ENCODE results near the gene SUGT1. TPM values are rescaled to one million over a fixed set of nuclear protein-coding genes. Genes with fewer than 3 reads are reported as not detected.

Gene SUGT1
- total RNA-seq, 4 donors from 2014 or later: 27.3 to 47.3 (median 37.6) TPM

- WGBS, 2 donors: 41 to 56% methylated on average over 1 of the region's 1 CpG
- Histone ChIP-seq H3K4me3 (no peak overlapping the region), H3K36me3 (peaks cover 0 to 8% (median 0%) of the 10 kb centered on the region in 3 donors), H3K4me1 (no peaks in the 10 kb centered on the region), H3K27me3 (no peaks in the 10 kb centered on the region), H3K9me3 (peaks cover 0 to 7% (median 0%) of the 10 kb centered on the region in 4 donors), H3K27ac (no peak overlapping the region)
- DNase-seq (ENCODE audit: low spot score in 2 of 2): no peak
- no peak for TF ChIP-seq POLR2A (IDR thresholded peaks at IDR 0.05)
- TF ChIP-seq EP300 (IDR thresholded peaks at IDR 0.05): no peak
- TF ChIP-seq, protein P1, sequence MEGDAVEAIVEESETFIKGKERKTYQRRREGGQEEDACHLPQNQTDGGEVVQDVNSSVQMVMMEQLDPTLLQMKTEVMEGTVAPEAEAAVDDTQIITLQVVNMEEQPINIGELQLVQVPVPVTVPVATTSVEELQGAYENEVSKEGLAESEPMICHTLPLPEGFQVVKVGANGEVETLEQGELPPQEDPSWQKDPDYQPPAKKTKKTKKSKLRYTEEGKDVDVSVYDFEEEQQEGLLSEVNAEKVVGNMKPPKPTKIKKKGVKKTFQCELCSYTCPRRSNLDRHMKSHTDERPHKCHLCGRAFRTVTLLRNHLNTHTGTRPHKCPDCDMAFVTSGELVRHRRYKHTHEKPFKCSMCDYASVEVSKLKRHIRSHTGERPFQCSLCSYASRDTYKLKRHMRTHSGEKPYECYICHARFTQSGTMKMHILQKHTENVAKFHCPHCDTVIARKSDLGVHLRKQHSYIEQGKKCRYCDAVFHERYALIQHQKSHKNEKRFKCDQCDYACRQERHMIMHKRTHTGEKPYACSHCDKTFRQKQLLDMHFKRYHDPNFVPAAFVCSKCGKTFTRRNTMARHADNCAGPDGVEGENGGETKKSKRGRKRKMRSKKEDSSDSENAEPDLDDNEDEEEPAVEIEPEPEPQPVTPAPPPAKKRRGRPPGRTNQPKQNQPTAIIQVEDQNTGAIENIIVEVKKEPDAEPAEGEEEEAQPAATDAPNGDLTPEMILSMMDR (IDR thresholded peaks at IDR 0.05): no peak
Measured at GRCh38 chr13:52725302-52725701, 72.7 kb downstream of the SUGT1 start.

DNA sequence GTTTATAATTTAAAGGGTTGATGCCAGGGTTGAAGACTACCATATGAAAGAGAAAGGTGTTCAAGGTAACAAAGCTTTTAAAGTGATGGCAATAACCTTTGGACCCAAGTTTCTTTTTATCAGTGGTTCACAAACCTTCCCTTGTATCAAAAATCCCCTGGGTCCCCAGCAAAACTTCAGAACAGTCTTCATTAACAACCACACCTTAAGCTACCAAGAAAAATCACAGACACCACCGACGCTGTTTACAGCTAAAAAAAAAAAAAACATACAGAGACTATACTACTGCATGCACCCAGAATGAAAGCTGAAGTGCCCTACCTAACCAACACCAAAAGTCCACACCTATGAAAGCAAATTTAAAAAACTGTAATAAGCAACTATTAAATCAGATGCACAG, 73.6 kb downstream of the SUGT1 start:
- H3K4me3 ChIP-seq: no peak overlapping the region
- no peak overlapping the region for H3K27ac ChIP-seq
- H3K9me3 ChIP-seq: peaks cover 0 to 7% (median 0%) of the 10 kb centered on the region in 4 donors
- TF ChIP-seq POLR2A (IDR thresholded peaks at IDR 0.05) (no peak), EP300 (IDR thresholded peaks at IDR 0.05) (no peak)
- TF ChIP-seq, protein P1 (IDR thresholded peaks at IDR 0.05): no peak
- WGBS, 2 donors: 88 to 96% methylated on average over 2 of the region's 2 CpGs
- DNase-seq (ENCODE audit: low spot score in 2 of 2): no peak
- no peaks in the 10 kb centered on the region for H3K4me1 ChIP-seq
- H3K36me3 ChIP-seq: no peaks in the 10 kb centered on the region
- no peaks in the 10 kb centered on the region for H3K27me3 ChIP-seq

- WGBS, 2 donors: 86 to 87% methylated on average over 4 of the region's 4 CpGs
- Histone ChIP-seq H3K36me3 (no peaks in the 10 kb centered on the region), H3K27me3 (peaks cover 0 to 4% of the 10 kb centered on the region in 2 donors), H3K4me1 (peaks cover 0 to 16% (median 3%) of the 10 kb centered on the region in 4 donors), H3K27ac (no peak overlapping the region), H3K4me3 (no peak overlapping the region), H3K9me3 (no peaks in the 10 kb centered on the region)
- no peak for TF ChIP-seq POLR2A (IDR thresholded peaks at IDR 0.05)
- no peak for TF ChIP-seq EP300 (IDR thresholded peaks at IDR 0.05)
- TF ChIP-seq, protein P1 (IDR thresholded peaks at IDR 0.05): no peak
- DNase-seq (ENCODE audit: low spot score in 2 of 2): no peak
Measured at GRCh38 chr13:52734075-52734623, 81.5 kb downstream of the SUGT1 start.

GRCh38 chr13:52736891-52737290, 84.3 kb downstream of the SUGT1 start:
- TF ChIP-seq EP300 (IDR thresholded peaks at IDR 0.05) (no peak), POLR2A (IDR thresholded peaks at IDR 0.05) (no peak)
- TF ChIP-seq, protein P1 (IDR thresholded peaks at IDR 0.05): no peak
- 89 to 93% methylated on average over 2 of the region's 2 CpGs for WGBS, 2 donors
- Histone ChIP-seq H3K27me3 (peaks cover 0 to 16% of the 10 kb centered on the region in 2 donors), H3K4me3 (no peak overlapping the region), H3K36me3 (no peaks in the 10 kb centered on the region), H3K27ac (no peak overlapping the region), H3K4me1 (peaks cover 0 to 20% (median 3%) of the 10 kb centered on the region in 4 donors), H3K9me3 (no peaks in the 10 kb centered on the region)
- DNase-seq (ENCODE audit: low spot score in 2 of 2): no peak

- H3K27ac ChIP-seq: no peak overlapping the region
Measured at GRCh38 chr13:52737451-52737850, 84.8 kb downstream of the SUGT1 start.

More at GRCh38 chr13:52737451-52737850, 84.8 kb downstream of the SUGT1 start:
- DNase-seq (ENCODE audit: low spot score in 2 of 2): no peak
- Histone ChIP-seq H3K4me3 (no peak overlapping the region), H3K27me3 (peaks cover 0 to 16% of the 10 kb centered on the region in 2 donors), H3K4me1 (peaks cover 0 to 20% (median 3%) of the 10 kb centered on the region in 4 donors), H3K9me3 (no peaks in the 10 kb centered on the region), H3K36me3 (no peaks in the 10 kb centered on the region)
- TF ChIP-seq EP300 (IDR thresholded peaks at IDR 0.05) (no peak), POLR2A (IDR thresholded peaks at IDR 0.05) (no peak)
- TF ChIP-seq, protein P1 (IDR thresholded peaks at IDR 0.05): no peak

Measured in tibial nerve (tissue), 4 donors.